Endodermal cell (in vitro differentiated cells): ENCODE measurements around the gene CALHM6. TPM values are rescaled to one million over a fixed set of nuclear protein-coding genes. Genes with fewer than 3 reads are reported as not detected.

Source experiments
- DNase-seq: peaks from one replicate; pipeline ENCODE4 v3.0.0-alpha.2; 2017
- H3K27ac ChIP-seq: 2 replicates; pipeline ENCODE4 v1.5.1; 2013; ENCODE audit warnings: mild to moderate bottlenecking, low read depth, low read length, moderate library complexity
- H3K27me3 ChIP-seq: 2 replicates; pipeline ENCODE4 v1.6.1; 2013; ENCODE audit warnings: mild to moderate bottlenecking, low read length, moderate library complexity; ENCODE audit not compliant: insufficient read depth, control insufficient read depth, poor library complexity, severe bottlenecking
- H3K36me3 ChIP-seq: 2 replicates; pipeline ENCODE4 v1.7.0; 2013; ENCODE audit warnings: mild to moderate bottlenecking, low read length, moderate library complexity; ENCODE audit not compliant: control insufficient read depth, insufficient read depth
- H3K4me1 ChIP-seq: one replicate; pipeline ENCODE4 v1.7.0; 2013; ENCODE audit warnings: low read length; ENCODE audit not compliant: control insufficient read depth, insufficient read depth
- H3K4me3 ChIP-seq: 2 replicates; pipeline ENCODE4 v1.5.1; 2013; ENCODE audit warnings: mild to moderate bottlenecking, low read length, moderate library complexity
- H3K9ac ChIP-seq: 2 replicates; pipeline ENCODE4 v1.6.1; 2013; ENCODE audit warnings: mild to moderate bottlenecking, low read length, moderate library complexity; ENCODE audit not compliant: poor library complexity, severe bottlenecking; ENCODE audit errors: extremely low read depth
- H3K9me3 ChIP-seq: 2 replicates; pipeline ENCODE4 v1.6.1; 2013; ENCODE audit warnings: mild to moderate bottlenecking, low read length, moderate library complexity; ENCODE audit not compliant: control insufficient read depth
- H3K27ac Mint-ChIP-seq: 2 replicates; pipeline ENCODE4 v1.8.0; 2020; ENCODE audit warnings: mixed read lengths
- H3K27me3 Mint-ChIP-seq: 2 replicates; pipeline ENCODE4 v1.8.0; 2021; ENCODE audit warnings: mild to moderate bottlenecking, mixed read lengths; ENCODE audit not compliant: insufficient read depth
- H3K36me3 Mint-ChIP-seq: 2 replicates; pipeline ENCODE4 v1.8.0; 2020; ENCODE audit warnings: low read depth, mixed read lengths
- H3K4me1 Mint-ChIP-seq: 2 replicates; pipeline ENCODE4 v1.8.0; 2020; ENCODE audit warnings: mixed read lengths
- H3K4me3 Mint-ChIP-seq: 2 replicates; pipeline ENCODE4 v1.8.0; 2020; ENCODE audit warnings: mild to moderate bottlenecking, moderate library complexity, mixed read lengths
- H3K9me3 Mint-ChIP-seq: 2 replicates; pipeline ENCODE4 v1.8.0; 2020; ENCODE audit warnings: mild to moderate bottlenecking, mixed read lengths
- WGBS, 2 experiments: methylation state at CpG; one replicate each; pipeline versions ENCODE4 v1.1.5 to v1.1.7; 2013; ENCODE audit warnings: missing lambda C conversion rate in 2 of 2, mixed read lengths in 1 of 2; ENCODE audit not compliant: insufficient coverage in 1 of 2, insufficient read length in 1 of 2; 5-methylcytosine and 5-hydroxymethylcytosine counted together
- total RNA-seq, 2 donors: library from RNA; stranded (reverse); fragmentation: NEBNext Ultra II Directional in 1 of 2; extraction: Animal tissue kit (Norgen Biotek cat#: 25700) in 1 of 2; gene quantifications; 2 replicates in 1 of 2; 3 replicates in 1 of 2; pipeline ENCODE4 v1.2.1, GENCODE V29; 2021
- TF ChIP-seq, protein P1 (sequence below): fragments of 200-600 bp; sonication (generic); conservative IDR thresholded peaks from 2 replicates; pipeline ENCODE4 v1.5.0; 2021; ENCODE audit warnings: antibody characterized with exemption, mild to moderate bottlenecking

CALHM6 gene
- total RNA-seq, 2 donors from 2014 or later, result 0.95 TPM; not detected in 1

GRCh38 chr6:116468293-116468692 is 7.1 kb downstream of the CALHM6 start:
- Histone ChIP-seq H3K4me1 (no peaks in the 10 kb centered on the region), H3K27me3 (peaks cover 7% of the 10 kb centered on the region), H3K4me3 (no peak overlapping the region), H3K36me3 (no peaks in the 10 kb centered on the region), H3K27ac (no peak overlapping the region), H3K9ac (no peak overlapping the region), H3K9me3 (no peaks in the 10 kb centered on the region)
- 92% methylated on average over 1 of the region's 1 CpG; no CpG with 5 or more reads in 1 of the 2 experiments for WGBS, 2 experiments
- no peak overlapping the region for H3K27ac Mint-ChIP-seq
- peaks cover 9% of the 10 kb centered on the region for H3K4me1 Mint-ChIP-seq
- TF ChIP-seq, protein P1, sequence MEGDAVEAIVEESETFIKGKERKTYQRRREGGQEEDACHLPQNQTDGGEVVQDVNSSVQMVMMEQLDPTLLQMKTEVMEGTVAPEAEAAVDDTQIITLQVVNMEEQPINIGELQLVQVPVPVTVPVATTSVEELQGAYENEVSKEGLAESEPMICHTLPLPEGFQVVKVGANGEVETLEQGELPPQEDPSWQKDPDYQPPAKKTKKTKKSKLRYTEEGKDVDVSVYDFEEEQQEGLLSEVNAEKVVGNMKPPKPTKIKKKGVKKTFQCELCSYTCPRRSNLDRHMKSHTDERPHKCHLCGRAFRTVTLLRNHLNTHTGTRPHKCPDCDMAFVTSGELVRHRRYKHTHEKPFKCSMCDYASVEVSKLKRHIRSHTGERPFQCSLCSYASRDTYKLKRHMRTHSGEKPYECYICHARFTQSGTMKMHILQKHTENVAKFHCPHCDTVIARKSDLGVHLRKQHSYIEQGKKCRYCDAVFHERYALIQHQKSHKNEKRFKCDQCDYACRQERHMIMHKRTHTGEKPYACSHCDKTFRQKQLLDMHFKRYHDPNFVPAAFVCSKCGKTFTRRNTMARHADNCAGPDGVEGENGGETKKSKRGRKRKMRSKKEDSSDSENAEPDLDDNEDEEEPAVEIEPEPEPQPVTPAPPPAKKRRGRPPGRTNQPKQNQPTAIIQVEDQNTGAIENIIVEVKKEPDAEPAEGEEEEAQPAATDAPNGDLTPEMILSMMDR, result no peak
- no peak for DNase-seq
- H3K9me3 Mint-ChIP-seq, result no peaks in the 10 kb centered on the region
- H3K27me3 Mint-ChIP-seq, result peaks cover 9% of the 10 kb centered on the region
- H3K4me3 Mint-ChIP-seq, result no peak overlapping the region
- H3K36me3 Mint-ChIP-seq, result no peaks in the 10 kb centered on the region

DNA sequence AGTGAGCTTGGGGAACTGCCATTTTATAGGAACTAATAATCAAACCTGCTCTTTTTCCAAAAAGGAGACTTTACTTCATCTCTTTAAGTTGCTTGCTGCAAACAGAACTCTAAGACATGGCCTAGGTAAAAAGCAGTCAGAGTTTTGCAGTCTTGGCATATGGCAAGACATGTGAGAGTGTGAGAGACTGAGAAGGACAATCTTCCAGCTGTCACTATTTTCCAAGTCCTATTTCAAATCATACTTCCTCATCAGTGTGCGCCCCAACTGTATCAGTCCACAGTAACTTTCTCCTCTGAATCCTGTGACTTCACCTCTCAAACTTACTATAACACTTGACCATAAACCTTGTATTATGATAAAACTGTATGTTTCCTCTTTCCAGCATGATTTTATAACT is 10.4 kb downstream of the CALHM6 start:
- no peak overlapping the region for H3K4me3 ChIP-seq
- no peaks in the 10 kb centered on the region for H3K4me1 ChIP-seq
- no peak overlapping the region for H3K9ac ChIP-seq
- no peaks in the 10 kb centered on the region for H3K4me1 Mint-ChIP-seq
- H3K36me3 Mint-ChIP-seq, result no peaks in the 10 kb centered on the region
- TF ChIP-seq, protein P1, result no peak
- no peak overlapping the region for H3K27ac ChIP-seq
- H3K27me3 Mint-ChIP-seq, result peaks cover 4% of the 10 kb centered on the region
- H3K36me3 ChIP-seq, result no peaks in the 10 kb centered on the region
- DNase-seq, result no peak
- WGBS, 2 experiments, result 88 to 100% methylated on average over 1 of the region's 1 CpG
- H3K27me3 ChIP-seq, result no peaks in the 10 kb centered on the region
- no peaks in the 10 kb centered on the region for H3K9me3 Mint-ChIP-seq
- H3K9me3 ChIP-seq, result no peaks in the 10 kb centered on the region
- no peak overlapping the region for H3K4me3 Mint-ChIP-seq
- H3K27ac Mint-ChIP-seq, result no peak overlapping the region

DNA sequence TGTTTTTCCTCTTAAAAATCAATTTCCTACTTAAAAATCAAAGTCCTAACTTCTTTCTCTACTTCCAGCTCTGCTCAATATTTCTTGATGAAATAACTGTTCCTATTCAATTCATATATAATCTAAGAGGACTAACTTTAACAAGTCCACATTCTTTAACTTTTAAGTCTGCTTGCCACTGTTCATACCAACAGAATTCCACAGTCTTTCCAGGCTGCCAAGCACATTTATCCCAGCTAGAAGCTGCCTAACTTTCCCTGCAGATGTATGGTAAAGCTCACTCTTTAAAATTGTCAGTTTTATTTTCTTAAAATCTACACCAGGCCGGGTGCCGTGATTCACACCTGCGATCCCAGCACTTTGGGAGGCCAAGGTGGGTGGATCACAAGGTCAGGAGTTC is 11.5 kb downstream of the CALHM6 start:
- no peaks in the 10 kb centered on the region for H3K4me1 Mint-ChIP-seq
- no peak for DNase-seq
- no peak overlapping the region for H3K27ac Mint-ChIP-seq
- H3K36me3 Mint-ChIP-seq, result no peaks in the 10 kb centered on the region
- no peaks in the 10 kb centered on the region for H3K9me3 Mint-ChIP-seq
- WGBS, 2 experiments, result 98% methylated on average over 3 of the region's 3 CpGs; no CpG with 5 or more reads in 1 of the 2 experiments
- H3K4me3 Mint-ChIP-seq, result no peak overlapping the region
- H3K27ac ChIP-seq, result no peak overlapping the region
- H3K4me3 ChIP-seq, result no peak overlapping the region
- H3K9me3 ChIP-seq, result no peaks in the 10 kb centered on the region
- H3K36me3 ChIP-seq, result no peaks in the 10 kb centered on the region
- H3K4me1 ChIP-seq, result no peaks in the 10 kb centered on the region
- H3K27me3 Mint-ChIP-seq, result peaks cover 2% of the 10 kb centered on the region
- no peaks in the 10 kb centered on the region for H3K27me3 ChIP-seq
- H3K9ac ChIP-seq, result no peak overlapping the region
- TF ChIP-seq, protein P1, result no peak
